Lower lobe of right lung (tissue), 2 donors: ENCODE data around the gene NCK2. TPM values are rescaled to one million over a fixed set of nuclear protein-coding genes. Genes with fewer than 3 reads are reported as not detected.

Source experiments
- ATAC-seq, 2 donors: fragments of 200-7000 bp; cut with Tn5 transposase; one replicate each; pipeline ENCODE4 v1.9.1; 2020 to 2022; ENCODE audit warnings: mild to moderate bottlenecking in 2 of 2, moderate library complexity in 2 of 2
- DNase-seq: peaks from one replicate; pipeline ENCODE4 v3.0.0-alpha.2; 2020
- H3K27ac ChIP-seq: fragments of 200-600 bp; one replicate; pipeline ENCODE4 v1.8.0; 2022
- H3K27me3 ChIP-seq: fragments of 200-600 bp; one replicate; pipeline ENCODE4 v1.8.0; 2022; ENCODE audit warnings: low read depth
- H3K36me3 ChIP-seq: fragments of 200-600 bp; one replicate; pipeline ENCODE4 v1.8.0; 2022; ENCODE audit warnings: mild to moderate bottlenecking
- H3K4me1 ChIP-seq: fragments of 200-600 bp; one replicate; pipeline ENCODE4 v1.8.0; 2022
- H3K4me3 ChIP-seq: fragments of 200-600 bp; one replicate; pipeline ENCODE4 v1.8.0; 2022; ENCODE audit warnings: mild to moderate bottlenecking
- H3K9me3 ChIP-seq: fragments of 200-600 bp; one replicate; pipeline ENCODE4 v1.8.0; 2022
- CTCF ChIP-seq: fragments of 200-600 bp; IDR thresholded peaks from one replicate; pipeline ENCODE4 v1.8.0; 2022; ENCODE audit warnings: antibody characterized with exemption, mild to moderate bottlenecking
- intact Hi-C: fragments of 100-400 bp; cut with DNase I; formaldehyde crosslinking; loops from one replicate; pipeline ENCODE4 v1.11.0; 2022
- total RNA-seq: library from RNA; stranded (reverse); fragmentation: NEBNext Ultra II Directional; extraction: Animal tissue kit (Norgen Biotek cat#: 25700); gene quantifications from one replicate; pipeline ENCODE4 v1.2.1, GENCODE V29; 2021
- donor health status: DM: no; HTN: yes; CAD: no; lungs with severe emphysema.

NCK2 gene
- total RNA-seq, 1 donor from 2014 or later = 36.7 TPM

GRCh38 chr2:105868060-105868459 lies 123.3 kb downstream of the NCK2 start:
- Histone ChIP-seq H3K4me3 (no peak overlapping the region), H3K27ac (no peak overlapping the region), H3K9me3 (no peaks in the 10 kb centered on the region), H3K4me1 (peaks cover 33% of the 10 kb centered on the region), H3K27me3 (no peaks in the 10 kb centered on the region), H3K36me3 (no peaks in the 10 kb centered on the region)
- DNase-seq (no peak), ATAC-seq (peak in 1 of 2 donors; percentile 25)
- no peak for TF ChIP-seq CTCF
- intact Hi-C loops = no loop called here

DNA sequence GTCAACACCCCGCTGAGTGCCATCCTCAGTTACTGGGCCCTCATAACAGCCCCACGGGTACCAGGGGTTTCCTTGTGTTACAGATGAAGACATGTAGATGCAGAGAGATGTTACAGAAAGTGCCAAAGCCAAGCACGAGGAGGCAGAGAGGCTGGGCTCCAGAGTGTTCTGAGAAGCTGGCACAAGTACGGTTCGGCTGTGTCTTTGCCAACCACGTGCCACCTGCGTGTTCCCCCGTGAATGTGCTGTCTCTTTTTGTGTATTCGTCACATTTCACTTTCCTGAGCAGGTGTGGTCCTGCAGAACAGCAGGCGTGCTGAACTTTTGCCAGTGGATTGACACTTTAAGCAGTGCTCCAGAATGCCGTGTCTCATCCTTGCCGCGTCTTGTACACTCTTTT lies 124.6 kb downstream of the NCK2 start:
- Histone ChIP-seq H3K36me3 (no peaks in the 10 kb centered on the region), H3K4me3 (no peak overlapping the region), H3K27ac (no peak overlapping the region), H3K9me3 (no peaks in the 10 kb centered on the region), H3K27me3 (no peaks in the 10 kb centered on the region), H3K4me1 (peaks cover 40% of the 10 kb centered on the region)
- no peak for DNase-seq
- TF ChIP-seq CTCF = no peak
- intact Hi-C loops = no loop called here
- ATAC-seq = no peak

GRCh38 chr2:105870062-105870461 lies 125.3 kb downstream of the NCK2 start:
- DNase-seq (no peak), ATAC-seq (no peak)
- Histone ChIP-seq H3K27me3 (no peaks in the 10 kb centered on the region), H3K27ac (no peak overlapping the region), H3K4me1 (peaks cover 40% of the 10 kb centered on the region), H3K9me3 (no peaks in the 10 kb centered on the region), H3K4me3 (no peak overlapping the region), H3K36me3 (no peaks in the 10 kb centered on the region)
- no peak for TF ChIP-seq CTCF
- intact Hi-C loops = no loop called here

GRCh38 chr2:105870858-105871257 lies 126.1 kb downstream of the NCK2 start:
- intact Hi-C loops = no loop called here
- Histone ChIP-seq H3K36me3 (no peaks in the 10 kb centered on the region), H3K9me3 (no peaks in the 10 kb centered on the region), H3K4me3 (no peak overlapping the region), H3K27me3 (no peaks in the 10 kb centered on the region), H3K4me1 (peaks cover 40% of the 10 kb centered on the region), H3K27ac (no peak overlapping the region)
- no peak for ATAC-seq
- DNase-seq = no peak
- TF ChIP-seq CTCF = no peak

GRCh38 chr2:105872142-105872728 lies 127.5 kb downstream of the NCK2 start:
- DNase-seq (no peak), ATAC-seq (peak in 1 of 2 donors; percentile 14)
- H3K4me3 ChIP-seq = no peak overlapping the region
- no peaks in the 10 kb centered on the region for H3K36me3 ChIP-seq
- H3K4me1 ChIP-seq = peaks cover 27% of the 10 kb centered on the region
- intact Hi-C loops = no loop called here
- H3K27me3 ChIP-seq = no peaks in the 10 kb centered on the region
- no peak for TF ChIP-seq CTCF
- H3K27ac ChIP-seq = no peak overlapping the region
- H3K9me3 ChIP-seq = no peaks in the 10 kb centered on the region
